GM12891 (cell line): ENCODE results near the gene EPX.

Source experiments
- PAX5 ChIP-seq: IDR thresholded peaks from 2 replicates; pipeline ENCODE4 v1.6.1; 2011; ENCODE audit warnings: low read length, moderate library complexity, mild to moderate bottlenecking; ENCODE audit not compliant: insufficient read depth, severe bottlenecking
- POLR2A ChIP-seq: IDR thresholded peaks from 2 replicates; pipeline ENCODE4 v1.6.1; 2011; ENCODE audit warnings: low read depth, low read length, control low read depth
- POLR2AphosphoS5 ChIP-seq: IDR thresholded peaks from 2 replicates; pipeline ENCODE4 v1.6.1; 2011; ENCODE audit warnings: low read depth, low read length, control low read depth
- POU2F2 ChIP-seq: IDR thresholded peaks from 2 replicates; pipeline ENCODE4 v1.6.1; 2011; ENCODE audit warnings: low read depth, mild to moderate bottlenecking, control low read depth, low read length, moderate library complexity
- SPI1 ChIP-seq: IDR thresholded peaks from 2 replicates; pipeline ENCODE4 v1.6.1; 2011; ENCODE audit warnings: low read depth, low read length, control low read depth
- TAF1 ChIP-seq: IDR thresholded peaks from 2 replicates; pipeline ENCODE4 v1.6.1; 2011; ENCODE audit warnings: low read depth, low read length, control low read depth

DNA sequence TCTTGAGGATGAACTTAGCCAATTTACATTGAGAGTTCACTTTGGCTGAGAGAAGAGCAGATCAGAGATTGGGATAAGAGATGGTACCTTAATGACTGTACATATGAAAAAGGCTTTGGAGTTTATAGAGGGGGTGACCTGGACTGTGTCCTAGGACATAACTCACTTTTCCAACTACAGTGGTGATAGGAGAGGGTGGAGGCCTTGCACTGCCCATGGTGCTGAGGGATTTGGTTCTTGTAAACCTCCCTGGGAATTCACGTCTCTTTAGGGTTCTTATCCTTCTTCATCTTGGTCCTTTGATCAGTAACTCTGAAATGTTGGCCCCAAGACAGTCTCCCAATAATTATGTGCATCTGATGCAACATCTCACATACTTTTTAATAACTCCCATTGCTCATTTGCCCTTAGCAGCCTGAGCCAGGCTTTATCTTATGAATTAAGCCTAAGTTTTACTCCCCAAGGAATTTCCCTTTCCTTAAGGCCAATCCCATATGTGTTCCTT is 44.5 kb upstream of the EPX start, which contains the start of gene OR4D1:
- no peak for TF ChIP-seq POLR2A
- TF ChIP-seq POLR2AphosphoS5 = no peak
- TF ChIP-seq TAF1 = no peak
- TF ChIP-seq PAX5 = no peak
- TF ChIP-seq SPI1 = no peak
- TF ChIP-seq POU2F2 = no peak
